Activated CD8-positive, alpha-beta memory T cell treated with anti-CD3 and anti-CD28 coated beads for 48 hours (primary cell): ENCODE data around the gene LSP1.

Experiments used
- DNase-seq, 3 experiments: peaks; one replicate each; pipeline ENCODE4 v3.0.0-alpha.2; 2020; ENCODE audit warnings: low read depth in 2 of 3, low spot score in 2 of 3

Gene LSP1

GRCh38 chr11:1836011-1836945, 16.6 kb upstream of the LSP1 start:
- no peak for DNase-seq

GRCh38 chr11:1837171-1838076, 15.5 kb upstream of the LSP1 start:
- DNase-seq: peak in 2 of 3 experiments; percentile 71 to 77

- DNase-seq: no peak
Measured at GRCh38 chr11:1838077-1838425, 14.8 kb upstream of the LSP1 start.

DNA sequence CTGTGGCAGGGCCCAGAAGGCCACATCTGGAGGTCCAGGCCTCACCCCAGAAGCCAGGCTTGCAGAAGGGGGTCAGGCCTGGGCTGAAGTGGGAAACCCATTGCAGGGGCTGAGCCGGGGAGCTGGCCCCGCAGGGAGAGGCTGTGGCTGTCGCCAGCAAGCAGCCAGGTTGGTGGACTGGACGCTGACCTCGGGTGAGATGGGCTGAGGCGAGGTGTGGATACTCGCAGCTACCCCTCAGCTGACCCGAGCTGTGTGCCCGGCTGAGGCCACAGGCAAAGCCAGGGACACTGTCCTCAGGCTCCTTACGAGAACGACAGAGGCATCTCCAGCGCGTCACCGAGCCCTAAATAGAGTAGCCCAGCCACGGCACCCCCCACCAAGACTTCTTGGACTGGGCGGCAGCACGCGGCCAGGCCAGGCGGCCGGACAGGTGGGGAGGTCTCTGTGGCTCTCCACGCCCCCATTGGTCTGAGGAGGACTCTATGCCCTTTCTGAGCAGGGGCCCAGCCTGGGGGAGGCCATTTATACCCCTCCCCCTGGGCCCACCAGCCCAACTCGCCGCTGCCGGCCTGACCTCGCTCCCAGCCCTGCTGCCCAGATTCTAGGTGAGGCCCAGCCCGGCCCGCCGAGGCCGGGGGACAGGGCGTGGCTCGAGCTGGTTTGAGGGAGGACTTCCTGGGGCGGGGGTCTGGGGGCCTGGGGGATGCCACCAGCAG, 14.3 kb upstream of the LSP1 start, which contains the start of gene TNNI2:
Gene TNNI2, plus strand, starts transcription at position 556 of the 719 bp plus-strand sequence. CDS start 716 bp downstream, outside the sequence.
- no peak for DNase-seq

GRCh38 chr11:1839204-1839923, 13.5 kb upstream of the LSP1 start:
- no peak for DNase-seq

DNA sequence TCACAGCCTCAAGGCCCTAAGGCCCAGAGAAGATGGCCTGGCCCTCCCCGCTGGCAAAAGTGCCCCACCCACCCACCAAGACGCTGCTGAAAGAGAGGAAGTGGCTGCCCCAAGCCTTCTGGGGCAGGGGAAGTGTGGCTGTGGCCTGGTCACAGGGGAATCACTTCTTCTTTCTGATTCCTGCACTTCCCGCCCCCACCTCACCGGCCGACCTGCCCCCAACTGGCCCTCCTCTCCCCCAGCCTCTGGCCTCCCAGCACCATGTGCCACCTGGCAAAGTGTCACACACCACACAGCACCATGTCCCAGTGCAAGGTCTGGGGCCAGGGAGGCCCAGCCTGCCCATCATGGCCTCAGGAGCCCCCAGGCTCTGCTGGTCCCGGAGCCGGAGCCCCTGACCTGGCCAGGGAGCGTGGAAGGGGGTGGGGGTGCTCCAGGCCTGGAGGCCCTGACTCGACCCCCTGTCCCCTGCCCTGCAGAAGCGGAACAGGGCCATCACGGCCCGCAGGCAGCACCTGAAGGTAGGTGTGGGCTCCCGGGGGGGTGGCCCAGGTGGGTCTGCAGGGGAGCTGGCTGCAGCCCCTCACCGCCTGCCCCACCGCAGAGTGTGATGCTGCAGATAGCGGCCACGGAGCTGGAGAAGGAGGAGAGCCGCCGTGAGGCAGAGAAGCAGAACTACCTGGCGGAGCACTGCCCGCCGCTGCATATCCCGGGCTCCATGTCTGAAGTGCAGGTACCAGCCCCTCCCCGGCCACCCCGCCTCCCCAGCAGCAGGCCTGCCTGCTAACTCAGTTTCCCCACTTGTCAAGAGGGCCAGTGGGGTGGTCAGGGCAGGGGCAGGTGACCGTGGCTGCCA, 12.7 kb upstream of the LSP1 start:
- no peak for DNase-seq

DNA sequence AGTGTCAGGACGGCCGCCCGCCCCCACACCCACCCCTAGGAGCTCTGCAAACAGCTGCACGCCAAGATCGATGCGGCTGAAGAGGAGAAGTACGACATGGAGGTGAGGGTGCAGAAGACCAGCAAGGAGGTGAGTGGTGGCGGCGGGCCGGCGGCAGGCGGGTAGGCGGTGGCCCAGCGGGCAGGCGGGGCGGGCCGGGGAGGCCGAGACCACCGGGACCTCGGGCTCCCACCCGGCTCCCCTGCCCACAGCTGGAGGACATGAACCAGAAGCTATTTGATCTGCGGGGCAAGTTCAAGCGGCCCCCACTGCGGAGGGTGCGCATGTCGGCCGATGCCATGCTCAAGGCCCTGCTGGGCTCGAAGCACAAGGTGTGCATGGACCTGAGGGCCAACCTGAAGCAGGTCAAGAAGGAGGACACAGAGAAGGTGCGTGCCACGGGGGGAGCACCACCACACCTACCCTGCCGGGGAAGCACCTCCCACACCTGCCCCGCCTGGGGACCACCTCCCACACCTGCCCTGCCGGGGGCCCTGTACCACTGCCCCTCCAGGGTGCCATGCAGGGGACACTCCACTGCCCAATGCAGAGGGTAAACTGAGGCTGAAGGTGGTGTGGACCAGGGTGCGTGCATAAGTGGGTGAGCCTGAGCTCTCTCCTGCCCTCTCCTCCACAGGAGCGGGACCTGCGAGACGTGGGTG, 12.0 kb upstream of the LSP1 start:
- no peak for DNase-seq

GRCh38 chr11:1841511-1842148, 11.3 kb upstream of the LSP1 start:
- DNase-seq: no peak

GRCh38 chr11:1842149-1843097, 10.5 kb upstream of the LSP1 start:
- DNase-seq: no peak

DNA sequence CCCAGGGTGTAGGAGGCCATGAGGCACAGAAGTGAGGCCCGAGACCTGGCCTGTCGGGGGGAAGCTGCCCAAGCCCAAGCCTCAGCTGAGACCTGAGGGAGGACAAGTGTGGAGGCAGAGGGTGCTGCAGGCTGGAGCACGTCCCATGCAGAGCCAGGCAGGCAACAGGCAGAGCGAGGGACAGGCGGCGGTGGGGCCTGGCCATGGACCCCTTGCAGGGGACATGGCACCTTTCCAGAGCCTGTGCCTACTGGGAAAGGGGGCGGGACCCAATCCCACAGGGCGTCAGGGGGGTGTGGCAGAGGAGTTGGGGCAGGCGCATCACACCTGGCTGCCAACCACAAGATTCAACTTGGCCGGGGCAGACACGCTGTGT, 9.8 kb upstream of the LSP1 start:
- DNase-seq: no peak

GRCh38 chr11:1843796-1844195, 9.1 kb upstream of the LSP1 start:
- no peak for DNase-seq

- DNase-seq: no peak
Measured at GRCh38 chr11:1844221-1845094, 8.4 kb upstream of the LSP1 start.

- no peak for DNase-seq
Measured at GRCh38 chr11:1845095-1845429, 7.8 kb upstream of the LSP1 start.

DNA sequence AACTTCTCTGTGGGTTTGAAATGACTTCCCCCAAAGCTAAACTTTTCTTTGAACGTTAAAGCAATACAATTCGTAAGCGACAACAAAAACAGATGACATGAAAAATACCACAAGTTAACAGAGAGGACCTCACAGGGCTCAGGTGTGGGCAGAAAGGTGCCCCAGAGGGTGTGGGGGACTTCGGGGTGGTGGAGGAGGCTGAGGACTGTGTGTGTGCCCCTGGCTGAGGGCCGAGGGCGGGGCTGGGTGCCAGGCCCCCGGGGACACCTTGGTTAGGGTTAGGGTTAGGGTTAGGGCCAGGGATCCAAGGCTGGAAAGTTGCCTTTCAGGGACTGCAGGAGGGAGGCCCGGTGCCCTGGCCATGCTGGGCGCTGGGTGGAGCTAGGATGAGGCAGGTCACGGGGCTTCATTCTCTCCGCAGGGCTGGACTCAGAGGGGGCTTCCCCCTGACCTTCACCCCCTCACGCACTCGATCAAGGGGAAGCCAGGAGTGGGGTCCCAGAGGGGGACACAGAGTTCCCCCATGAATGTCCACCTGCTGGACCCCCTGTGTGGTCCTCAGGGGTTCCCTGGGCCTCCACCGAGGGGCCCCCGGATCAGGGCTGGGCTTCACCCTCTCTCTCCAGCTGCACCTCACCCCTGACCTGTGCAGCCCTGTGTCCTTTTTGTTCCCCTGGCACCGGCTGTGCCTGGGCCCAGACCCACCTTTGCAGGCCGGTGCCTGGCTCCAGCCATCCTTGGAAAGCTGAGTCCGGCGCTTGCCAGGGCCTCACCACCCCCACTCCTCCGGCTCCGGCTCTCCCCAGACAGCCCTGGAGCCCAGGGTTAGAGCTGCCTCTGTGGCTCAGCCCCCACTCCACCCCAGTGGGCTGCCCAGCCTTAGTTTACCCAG, 7.1 kb upstream of the LSP1 start:
- DNase-seq: no peak

- no peak for DNase-seq
Measured at GRCh38 chr11:1846453-1846932, 6.4 kb upstream of the LSP1 start.
